HEK293 (cell line): ENCODE measurements around the gene LPP.

Source experiments
- SP2 ChIP-seq: fragments of 450-650 bp; formaldehyde crosslinking; IDR thresholded peaks from 2 replicates; pipeline ENCODE4 v1.5.1; 2016; ENCODE audit warnings: missing biosample characterization, missing genetic modification characterization
- YY1 ChIP-seq: fragments of 450-650 bp; formaldehyde crosslinking; IDR thresholded peaks from 2 replicates; pipeline ENCODE4 v1.5.1; 2018; ENCODE audit warnings: missing biosample characterization, missing genetic modification characterization
- ZEB2 ChIP-seq: fragments of 450-650 bp; formaldehyde crosslinking; IDR thresholded peaks from 2 replicates; pipeline ENCODE4 v1.5.1; 2016; ENCODE audit warnings: missing biosample characterization, missing genetic modification characterization
- ZNF76 ChIP-seq: fragments of 450-650 bp; formaldehyde crosslinking; IDR thresholded peaks from 2 replicates; pipeline ENCODE4; 2016; ENCODE audit warnings: low read depth, missing biosample characterization, missing genetic modification characterization, borderline replicate concordance
- ZXDB ChIP-seq: fragments of 450-650 bp; formaldehyde crosslinking; IDR thresholded peaks from 2 replicates; pipeline ENCODE4 v1.5.1; 2016; ENCODE audit warnings: missing biosample characterization, missing genetic modification characterization
- TF ChIP-seq, protein P1 (sequence below): fragments of 450-650 bp; formaldehyde crosslinking; IDR thresholded peaks from 2 replicates; pipeline ENCODE4 v1.5.1; 2016; ENCODE audit warnings: missing biosample characterization, missing genetic modification characterization
- TF ChIP-seq, protein P2 (sequence below): fragments of 450-650 bp; formaldehyde crosslinking; IDR thresholded peaks from 2 replicates; pipeline ENCODE4 v1.5.1; 2017; ENCODE audit warnings: missing biosample characterization, missing genetic modification characterization
- TF ChIP-seq, protein P3 (sequence below): fragments of 450-650 bp; formaldehyde crosslinking; IDR thresholded peaks from 2 replicates; pipeline ENCODE4 v1.5.1; 2016; ENCODE audit warnings: missing biosample characterization, missing genetic modification characterization

DNA sequence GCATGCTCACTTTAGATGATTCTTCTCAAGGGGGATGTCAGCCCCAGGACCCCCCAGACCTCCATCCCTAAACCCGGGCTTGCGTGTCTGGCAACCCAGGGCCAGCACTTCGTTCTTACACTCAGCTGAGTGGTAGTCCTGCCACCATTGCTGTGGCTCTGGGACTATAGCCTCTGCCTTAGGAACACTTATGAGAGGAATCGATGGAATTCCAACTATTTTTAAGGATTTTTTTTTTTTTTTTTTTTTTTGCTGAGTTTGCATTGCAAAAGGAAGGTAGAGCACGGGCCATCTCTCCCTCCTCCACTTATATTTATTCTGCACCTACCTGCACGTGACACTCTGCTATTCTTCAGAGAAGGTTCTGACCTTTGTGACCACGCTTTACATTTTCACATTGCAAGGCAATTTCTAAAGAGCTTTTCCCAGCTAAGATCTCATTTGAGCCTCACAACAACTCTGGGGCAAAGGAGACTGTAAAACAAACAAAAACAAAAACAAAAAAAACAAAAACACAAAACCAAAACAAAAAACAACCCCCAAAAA is 113.9 kb downstream of the LPP start:
- TF ChIP-seq, protein P1, sequence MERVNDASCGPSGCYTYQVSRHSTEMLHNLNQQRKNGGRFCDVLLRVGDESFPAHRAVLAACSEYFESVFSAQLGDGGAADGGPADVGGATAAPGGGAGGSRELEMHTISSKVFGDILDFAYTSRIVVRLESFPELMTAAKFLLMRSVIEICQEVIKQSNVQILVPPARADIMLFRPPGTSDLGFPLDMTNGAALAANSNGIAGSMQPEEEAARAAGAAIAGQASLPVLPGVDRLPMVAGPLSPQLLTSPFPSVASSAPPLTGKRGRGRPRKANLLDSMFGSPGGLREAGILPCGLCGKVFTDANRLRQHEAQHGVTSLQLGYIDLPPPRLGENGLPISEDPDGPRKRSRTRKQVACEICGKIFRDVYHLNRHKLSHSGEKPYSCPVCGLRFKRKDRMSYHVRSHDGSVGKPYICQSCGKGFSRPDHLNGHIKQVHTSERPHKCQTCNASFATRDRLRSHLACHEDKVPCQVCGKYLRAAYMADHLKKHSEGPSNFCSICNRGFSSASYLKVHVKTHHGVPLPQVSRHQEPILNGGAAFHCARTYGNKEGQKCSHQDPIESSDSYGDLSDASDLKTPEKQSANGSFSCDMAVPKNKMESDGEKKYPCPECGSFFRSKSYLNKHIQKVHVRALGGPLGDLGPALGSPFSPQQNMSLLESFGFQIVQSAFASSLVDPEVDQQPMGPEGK (tag by site-specific recombination), result no peak
- TF ChIP-seq YY1 (tag by site-specific recombination), result no peak
- TF ChIP-seq, protein P2, sequence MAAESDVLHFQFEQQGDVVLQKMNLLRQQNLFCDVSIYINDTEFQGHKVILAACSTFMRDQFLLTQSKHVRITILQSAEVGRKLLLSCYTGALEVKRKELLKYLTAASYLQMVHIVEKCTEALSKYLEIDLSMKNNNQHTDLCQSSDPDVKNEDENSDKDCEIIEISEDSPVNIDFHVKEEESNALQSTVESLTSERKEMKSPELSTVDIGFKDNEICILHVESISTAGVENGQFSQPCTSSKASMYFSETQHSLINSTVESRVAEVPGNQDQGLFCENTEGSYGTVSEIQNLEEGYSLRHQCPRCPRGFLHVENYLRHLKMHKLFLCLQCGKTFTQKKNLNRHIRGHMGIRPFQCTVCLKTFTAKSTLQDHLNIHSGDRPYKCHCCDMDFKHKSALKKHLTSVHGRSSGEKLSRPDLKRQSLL (tag by site-specific recombination), result no peak
- no peak for TF ChIP-seq ZNF76 (tag by site-specific recombination)
- no peak for TF ChIP-seq SP2 (tag by site-specific recombination)
- TF ChIP-seq, protein P3, sequence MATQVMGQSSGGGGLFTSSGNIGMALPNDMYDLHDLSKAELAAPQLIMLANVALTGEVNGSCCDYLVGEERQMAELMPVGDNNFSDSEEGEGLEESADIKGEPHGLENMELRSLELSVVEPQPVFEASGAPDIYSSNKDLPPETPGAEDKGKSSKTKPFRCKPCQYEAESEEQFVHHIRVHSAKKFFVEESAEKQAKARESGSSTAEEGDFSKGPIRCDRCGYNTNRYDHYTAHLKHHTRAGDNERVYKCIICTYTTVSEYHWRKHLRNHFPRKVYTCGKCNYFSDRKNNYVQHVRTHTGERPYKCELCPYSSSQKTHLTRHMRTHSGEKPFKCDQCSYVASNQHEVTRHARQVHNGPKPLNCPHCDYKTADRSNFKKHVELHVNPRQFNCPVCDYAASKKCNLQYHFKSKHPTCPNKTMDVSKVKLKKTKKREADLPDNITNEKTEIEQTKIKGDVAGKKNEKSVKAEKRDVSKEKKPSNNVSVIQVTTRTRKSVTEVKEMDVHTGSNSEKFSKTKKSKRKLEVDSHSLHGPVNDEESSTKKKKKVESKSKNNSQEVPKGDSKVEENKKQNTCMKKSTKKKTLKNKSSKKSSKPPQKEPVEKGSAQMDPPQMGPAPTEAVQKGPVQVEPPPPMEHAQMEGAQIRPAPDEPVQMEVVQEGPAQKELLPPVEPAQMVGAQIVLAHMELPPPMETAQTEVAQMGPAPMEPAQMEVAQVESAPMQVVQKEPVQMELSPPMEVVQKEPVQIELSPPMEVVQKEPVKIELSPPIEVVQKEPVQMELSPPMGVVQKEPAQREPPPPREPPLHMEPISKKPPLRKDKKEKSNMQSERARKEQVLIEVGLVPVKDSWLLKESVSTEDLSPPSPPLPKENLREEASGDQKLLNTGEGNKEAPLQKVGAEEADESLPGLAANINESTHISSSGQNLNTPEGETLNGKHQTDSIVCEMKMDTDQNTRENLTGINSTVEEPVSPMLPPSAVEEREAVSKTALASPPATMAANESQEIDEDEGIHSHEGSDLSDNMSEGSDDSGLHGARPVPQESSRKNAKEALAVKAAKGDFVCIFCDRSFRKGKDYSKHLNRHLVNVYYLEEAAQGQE, result no peak
- no peak for TF ChIP-seq ZEB2 (tag by site-specific recombination)
- no peak for TF ChIP-seq ZXDB (tag by site-specific recombination)
